CD4-positive, alpha-beta T cell treated with Interleukin-21 for 1 hour (primary cell): ENCODE results near the gene MAML2.
A peak's percentile ranks its signal among the peaks of the same experiment; 100 is the strongest.

Experiments
- DNase-seq: peaks from one replicate; pipeline ENCODE4 v3.0.0-alpha.2; 2020

The MAML2 gene

DNA sequence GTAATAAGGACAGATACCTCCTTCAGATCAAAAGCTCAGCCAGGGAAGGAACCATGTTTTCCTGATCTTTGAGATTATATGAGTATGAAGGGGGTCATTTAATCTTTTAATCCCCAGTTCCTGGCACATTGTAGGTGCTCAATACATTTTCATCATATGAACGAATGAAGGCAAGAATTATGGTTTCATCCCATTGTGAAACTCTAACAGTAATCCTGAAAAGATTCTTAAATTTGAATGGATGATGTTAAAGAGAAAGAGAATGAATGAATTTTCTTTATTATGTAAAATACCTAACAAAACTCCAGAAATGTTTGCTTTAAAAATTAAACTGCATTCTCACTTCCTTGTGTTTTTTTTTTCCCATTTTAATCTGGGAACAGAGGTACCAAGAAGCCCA lies 256.9 kb downstream of the MAML2 start:
- DNase-seq = no peak

GRCh38 chr11:96085319-96085930 lies 257.6 kb downstream of the MAML2 start:
- no peak for DNase-seq

GRCh38 chr11:96084610-96085318 lies 258.2 kb downstream of the MAML2 start:
- DNase-seq = no peak

- no peak for DNase-seq
These were observed 260.1 kb downstream of the MAML2 start for GRCh38 chr11:96082936-96083335.

- no peak for DNase-seq
These were observed 260.7 kb downstream of the MAML2 start for GRCh38 chr11:96082002-96082899.

DNA sequence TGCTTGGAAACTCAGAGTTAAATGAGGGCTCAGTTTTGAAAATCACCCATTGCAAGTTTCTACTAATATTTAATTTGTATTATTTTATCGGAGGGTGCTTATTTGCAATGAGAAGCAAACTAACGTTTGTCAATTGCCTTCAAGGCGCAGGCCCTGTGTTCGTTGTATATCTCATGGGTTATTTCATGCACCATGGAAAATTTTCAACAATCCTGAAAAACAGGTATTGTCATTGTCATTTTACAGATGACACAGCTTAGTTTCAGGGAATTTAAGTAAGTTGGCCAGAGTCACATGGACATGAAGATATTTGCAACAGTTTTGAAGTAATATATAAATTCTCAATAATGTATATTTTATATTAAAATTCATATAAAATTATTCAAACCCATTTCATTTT lies 261.4 kb downstream of the MAML2 start:
- no peak for DNase-seq

DNA sequence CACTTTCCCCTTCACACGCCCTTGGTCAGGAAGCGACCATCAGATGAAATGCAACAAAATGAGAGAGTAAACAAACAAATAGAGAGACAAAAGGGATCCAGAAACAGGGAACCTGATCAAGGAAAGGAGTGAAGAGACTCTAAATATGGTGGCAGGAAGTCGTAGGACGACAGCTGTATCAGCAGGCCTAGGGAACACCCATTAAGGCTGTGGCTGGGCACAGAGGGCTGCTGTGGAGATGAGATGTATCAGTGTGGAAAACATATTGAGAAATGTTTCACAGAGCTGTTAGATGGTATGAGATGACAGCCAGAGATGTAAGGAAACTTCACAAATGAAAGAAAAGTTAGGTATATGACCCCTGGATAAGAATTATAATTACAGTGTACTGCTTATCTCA lies 263.3 kb downstream of the MAML2 start:
- DNase-seq = no peak

DNA sequence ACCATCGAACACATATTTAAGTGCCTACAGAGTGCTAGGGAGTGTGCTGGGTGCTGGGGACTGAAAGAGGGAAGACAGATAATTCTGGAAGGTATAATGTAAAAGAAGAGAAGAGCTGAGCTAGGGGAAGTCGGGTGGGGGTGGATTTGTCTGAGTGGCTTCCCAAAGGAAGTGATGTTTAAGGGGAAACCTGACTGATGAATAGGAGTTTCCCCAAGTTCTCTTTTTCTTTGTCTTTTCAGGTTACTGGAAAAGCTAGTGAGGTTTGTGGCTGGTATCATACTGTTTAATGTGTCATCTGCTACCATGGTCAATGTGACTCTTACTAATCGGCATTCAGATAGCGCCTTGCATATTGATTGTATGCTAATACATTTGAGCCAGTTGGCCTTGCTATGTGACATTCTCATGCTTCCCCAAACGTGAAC lies 267.4 kb downstream of the MAML2 start:
- DNase-seq = peak; percentile 10

DNA sequence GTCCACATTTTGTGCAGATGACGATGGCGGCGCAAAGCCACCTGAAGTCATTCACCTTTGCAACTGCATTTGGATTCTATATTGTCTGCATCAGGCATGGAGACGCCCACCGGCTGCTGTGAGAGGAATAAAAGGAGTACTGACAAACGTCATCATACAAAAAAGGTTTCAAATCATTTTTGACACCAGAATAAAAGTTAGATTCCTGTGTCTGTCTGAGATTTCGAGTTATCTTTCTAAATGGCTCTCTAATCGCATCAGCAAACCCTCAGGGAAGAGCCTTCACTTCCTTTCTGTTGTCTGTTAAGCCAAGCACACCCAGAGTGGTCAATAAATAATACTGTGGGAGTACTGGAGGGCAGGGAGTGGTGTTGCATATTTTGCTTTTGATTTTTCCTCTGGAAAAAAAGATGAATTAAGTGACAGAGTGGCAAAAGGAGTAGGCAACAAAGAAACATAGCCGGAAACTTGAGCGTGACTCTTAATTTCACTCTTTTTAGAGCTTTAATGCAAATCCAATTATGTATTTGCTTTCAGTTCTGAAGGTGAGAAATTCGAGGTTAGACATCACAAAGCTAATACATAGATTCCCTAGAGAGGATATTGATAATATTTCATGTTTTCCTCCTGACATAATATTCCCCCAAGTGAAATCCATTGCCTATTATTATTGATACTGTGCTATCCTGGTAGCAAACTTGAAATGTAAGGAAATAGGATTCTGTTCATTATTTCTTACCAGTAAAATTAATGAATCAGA lies 268.3 kb downstream of the MAML2 start:
- DNase-seq = no peak

GRCh38 chr11:96073536-96073935 lies 269.5 kb downstream of the MAML2 start:
- no peak for DNase-seq

DNA sequence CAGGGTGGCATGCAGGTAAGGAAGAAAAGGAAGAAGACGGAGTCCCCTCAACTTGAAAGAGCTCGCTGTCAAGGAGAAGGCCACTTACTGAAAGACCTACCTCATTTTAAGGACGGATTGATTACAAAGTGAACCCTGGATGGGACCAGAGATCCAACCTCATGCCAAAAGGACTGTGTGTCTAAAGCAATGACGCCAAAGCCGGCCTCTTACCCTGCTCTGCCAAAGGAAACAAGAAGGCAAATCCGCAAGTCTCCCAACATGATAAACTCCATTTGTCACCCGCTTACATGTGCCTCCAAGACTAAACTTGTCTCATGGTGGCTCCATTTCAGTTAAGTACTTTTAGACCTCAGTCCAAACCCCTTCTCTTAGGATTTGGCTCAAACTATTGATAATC lies 270.4 kb downstream of the MAML2 start:
- DNase-seq = no peak

DNA sequence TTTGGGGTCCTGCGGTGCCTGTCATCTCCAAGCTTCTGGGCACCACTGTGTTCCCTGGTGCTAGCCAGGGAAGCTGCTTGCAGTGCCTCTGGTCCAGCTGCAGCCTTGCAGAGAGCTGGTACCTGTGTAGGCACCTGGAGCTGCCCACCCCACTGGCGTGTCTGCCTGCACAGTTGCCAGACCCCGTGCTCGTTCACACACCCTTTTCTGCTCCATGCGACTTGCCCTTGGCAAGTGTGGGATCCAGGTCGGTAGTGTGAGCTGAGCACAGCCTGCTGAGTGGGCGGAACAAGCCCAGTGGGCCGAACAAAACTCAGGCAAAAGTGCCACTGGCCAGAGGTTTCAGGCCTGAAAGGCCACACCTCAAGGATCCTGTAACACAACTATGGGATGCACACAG lies 272.5 kb downstream of the MAML2 start:
- no peak for DNase-seq

GRCh38 chr11:96067160-96067559 lies 275.8 kb downstream of the MAML2 start:
- no peak for DNase-seq

DNA sequence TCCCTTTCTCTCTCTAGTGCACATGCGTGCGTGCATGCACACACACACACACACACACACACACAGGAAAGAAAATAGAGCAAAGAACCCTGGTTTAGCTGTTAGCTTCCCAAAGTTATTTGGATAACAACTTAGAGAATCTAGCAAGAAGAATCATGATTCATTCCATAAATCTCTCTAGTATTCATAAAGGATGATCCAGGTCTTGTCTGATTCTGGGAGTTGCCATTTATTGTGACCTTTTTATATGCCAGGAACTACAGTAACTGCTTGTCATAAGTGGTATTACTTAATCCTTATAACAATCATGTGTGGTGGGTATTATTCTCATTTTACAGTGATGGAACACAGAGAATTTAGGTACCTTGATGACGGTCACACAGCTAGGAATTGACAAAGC lies 277.6 kb downstream of the MAML2 start:
- DNase-seq = no peak

DNA sequence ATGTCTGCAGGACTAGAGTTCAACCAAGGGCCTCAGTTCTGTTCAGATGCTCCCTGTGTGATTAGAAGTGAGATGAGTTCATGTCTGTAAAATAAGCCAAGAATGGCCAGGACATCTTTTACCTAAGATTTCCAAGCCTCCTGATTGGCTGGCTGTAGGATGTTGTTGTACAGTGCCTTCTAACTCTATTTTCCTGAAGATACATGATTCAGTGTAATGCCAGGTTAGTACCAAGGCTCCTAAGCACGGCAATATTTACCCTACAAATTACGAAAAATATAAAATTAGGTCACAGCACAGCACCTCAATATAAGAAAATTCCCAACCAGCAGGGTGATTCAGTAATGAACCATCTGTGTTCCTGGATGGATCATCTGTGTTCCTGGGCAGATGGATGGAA lies 279.1 kb downstream of the MAML2 start:
- DNase-seq = no peak

DNA sequence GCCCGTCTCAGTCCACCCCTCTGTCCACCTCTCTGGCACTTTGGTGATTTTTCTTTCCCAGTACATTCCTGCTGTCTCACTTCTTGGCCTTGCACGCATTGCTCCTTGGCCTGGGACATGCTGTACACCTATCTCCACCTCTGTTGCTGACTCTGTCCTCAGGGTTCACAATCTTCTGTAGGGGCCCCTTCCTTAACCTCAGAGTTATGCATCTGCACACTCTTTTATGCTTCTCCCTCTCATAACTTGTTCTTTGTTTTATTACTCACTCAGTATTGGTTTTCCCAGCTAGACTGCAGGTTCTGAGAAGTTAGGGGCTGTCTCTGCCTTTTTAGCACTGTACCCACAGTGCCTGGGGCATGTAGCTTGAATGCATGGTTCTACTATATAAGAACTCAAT lies 279.9 kb downstream of the MAML2 start:
- no peak for DNase-seq

DNA sequence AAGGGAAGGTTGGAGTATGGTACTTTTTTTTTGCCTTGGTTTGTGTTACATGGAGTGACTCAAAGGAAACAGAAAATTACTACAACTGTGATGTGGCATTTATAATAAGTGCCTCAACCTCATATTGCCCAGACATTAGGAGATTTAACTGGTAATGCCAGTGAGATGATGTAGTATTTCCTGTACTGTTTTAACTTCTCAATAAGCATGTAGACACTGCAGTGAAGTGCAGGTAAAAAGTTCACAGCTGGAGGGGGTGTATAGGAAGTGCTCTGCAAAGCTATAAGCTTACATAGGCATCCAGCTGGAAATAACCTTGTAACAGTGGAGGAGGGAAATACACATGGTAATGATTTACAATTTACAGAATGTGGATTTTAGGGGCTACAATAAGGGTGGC lies 280.9 kb downstream of the MAML2 start:
- DNase-seq = peak; percentile 15

DNA sequence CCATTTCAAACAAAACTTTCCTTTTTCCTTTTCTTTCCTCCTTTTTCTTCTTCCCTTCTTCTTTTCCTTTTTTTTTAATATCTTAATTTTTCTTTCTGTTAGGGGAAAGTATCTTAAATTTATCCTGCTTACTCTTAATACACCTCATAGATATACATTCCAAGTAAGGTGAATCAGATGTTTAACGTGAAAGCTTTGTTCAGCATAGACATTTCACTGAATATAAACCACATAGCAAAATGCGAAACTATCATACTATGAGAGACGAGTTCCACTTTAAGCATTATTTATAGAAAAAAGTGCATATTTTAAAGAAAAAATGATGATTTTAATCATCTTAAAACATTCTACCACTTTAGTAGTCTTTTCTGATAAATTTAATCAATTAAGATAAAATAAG lies 281.3 kb downstream of the MAML2 start:
- no peak for DNase-seq

DNA sequence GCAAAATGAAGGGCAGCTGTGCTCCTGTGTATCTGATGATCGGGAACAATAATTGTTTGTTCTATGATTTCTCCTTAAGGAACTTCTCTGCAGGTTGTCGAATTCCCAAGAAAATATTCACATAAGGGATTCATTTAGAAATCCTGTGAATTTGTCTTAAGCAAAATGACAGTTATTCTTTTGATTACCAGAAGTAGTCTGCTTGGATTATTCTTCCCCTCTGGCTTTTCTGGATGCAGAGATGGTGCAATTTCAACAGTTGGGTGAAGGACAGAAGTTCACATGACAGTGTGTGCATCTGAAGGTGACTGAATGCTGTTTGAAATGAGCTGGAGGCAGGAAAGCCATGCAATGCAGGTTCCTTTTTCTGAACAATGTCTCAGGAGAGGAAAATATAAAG lies 281.9 kb downstream of the MAML2 start:
- no peak for DNase-seq

DNA sequence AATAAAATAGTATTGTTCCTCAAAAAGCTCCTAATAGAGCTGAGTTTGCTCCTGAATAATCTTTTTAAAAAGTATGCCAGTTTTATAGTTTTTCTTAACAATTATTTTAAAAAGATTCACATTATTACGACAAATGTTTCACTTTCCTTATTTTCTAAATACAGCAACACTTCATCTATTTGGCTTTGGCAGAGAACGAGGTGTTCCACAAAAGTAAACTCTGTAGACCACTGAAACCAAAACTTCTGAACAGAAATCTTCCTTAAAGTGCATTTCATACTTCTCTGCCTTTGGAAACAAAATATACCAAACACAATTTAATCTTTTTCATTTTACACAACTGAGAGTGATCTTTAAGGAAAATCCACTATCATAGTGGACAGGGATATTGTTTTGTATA lies 285.5 kb downstream of the MAML2 start:
- DNase-seq = no peak

DNA sequence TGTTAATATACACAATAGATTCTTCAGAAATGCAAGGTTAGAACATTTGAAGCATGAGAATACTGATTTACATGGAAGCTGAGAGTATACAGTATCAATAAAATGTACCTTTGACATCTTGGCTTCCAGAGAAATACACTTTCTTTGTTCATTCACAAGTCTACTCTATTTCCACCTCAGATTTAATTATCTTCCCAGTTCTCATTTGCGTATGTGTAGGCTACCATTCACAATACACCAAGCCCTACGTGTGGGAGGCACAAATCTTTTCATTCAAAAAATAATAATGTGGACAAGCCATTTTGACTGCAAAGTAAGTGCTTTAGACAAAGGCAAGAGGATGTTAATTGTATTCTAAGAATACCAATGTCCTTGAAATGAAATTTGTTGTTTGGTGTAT lies 286.4 kb downstream of the MAML2 start:
- DNase-seq = no peak

- DNase-seq = no peak
These were observed 287.1 kb downstream of the MAML2 start for GRCh38 chr11:96055706-96056387.
